GM18873 (cell line): ENCODE results near the gene FLVCR1.

ENCODE experiments used
- ATAC-seq: cut with Tn5 transposase; IDR thresholded peaks from one replicate; pipeline ENCODE4 v1.9.1; 2021; ENCODE audit warnings: mild to moderate bottlenecking, moderate library complexity, moderate number of reproducible peaks; ENCODE audit not compliant: unreplicated experiment, low FRiP score

FLVCR1 gene

DNA sequence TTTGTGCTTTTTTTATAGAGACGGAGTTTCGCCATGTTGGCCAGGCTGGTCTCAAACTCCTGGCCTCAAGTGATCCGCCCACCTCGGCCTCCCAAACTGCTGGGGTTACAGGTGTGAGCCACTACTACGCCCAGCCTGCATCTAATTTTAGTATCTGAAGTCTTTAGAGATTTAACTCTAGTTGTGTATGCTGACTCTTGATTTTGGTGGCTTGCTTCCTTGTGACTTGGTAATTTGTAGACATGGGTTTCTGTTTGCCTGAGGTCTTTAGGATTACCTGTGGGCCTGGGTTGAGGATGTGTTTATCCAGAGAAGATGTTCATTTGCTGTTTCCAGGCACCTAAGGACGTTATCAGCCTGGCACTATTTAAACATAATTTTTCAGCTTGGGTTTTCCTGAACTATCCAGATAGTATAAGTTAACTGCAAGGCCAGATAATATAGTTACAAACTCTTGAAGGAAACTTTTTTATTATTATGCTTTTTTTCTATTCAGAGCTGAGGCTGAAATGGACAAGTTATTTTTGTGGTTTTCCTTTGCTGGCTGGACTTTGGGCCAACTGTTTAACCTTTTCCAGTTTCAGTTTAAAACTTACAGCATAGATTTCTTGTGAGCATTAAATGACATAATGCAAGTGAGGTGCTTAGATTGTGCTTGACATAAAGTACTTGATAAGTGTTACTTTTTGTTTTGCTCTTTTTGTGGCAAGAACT is 84.8 kb downstream of the FLVCR1 start:
- ATAC-seq: no peak

DNA sequence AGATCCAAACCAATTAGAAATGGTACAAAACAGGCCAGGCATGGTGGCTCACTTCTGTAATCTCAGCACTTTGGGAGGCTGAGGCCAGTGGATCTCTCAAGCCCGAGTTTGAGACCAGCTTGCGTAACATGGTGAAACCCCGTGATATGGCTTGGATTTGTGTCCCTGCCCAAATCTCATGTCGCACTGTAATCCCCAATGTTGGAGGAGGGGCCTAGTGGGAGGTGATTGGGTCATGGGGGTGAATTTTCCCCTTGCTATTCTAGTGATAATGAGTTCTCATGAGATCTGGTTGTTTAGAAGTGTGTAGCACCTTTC is 85.3 kb downstream of the FLVCR1 start:
- no peak for ATAC-seq

DNA sequence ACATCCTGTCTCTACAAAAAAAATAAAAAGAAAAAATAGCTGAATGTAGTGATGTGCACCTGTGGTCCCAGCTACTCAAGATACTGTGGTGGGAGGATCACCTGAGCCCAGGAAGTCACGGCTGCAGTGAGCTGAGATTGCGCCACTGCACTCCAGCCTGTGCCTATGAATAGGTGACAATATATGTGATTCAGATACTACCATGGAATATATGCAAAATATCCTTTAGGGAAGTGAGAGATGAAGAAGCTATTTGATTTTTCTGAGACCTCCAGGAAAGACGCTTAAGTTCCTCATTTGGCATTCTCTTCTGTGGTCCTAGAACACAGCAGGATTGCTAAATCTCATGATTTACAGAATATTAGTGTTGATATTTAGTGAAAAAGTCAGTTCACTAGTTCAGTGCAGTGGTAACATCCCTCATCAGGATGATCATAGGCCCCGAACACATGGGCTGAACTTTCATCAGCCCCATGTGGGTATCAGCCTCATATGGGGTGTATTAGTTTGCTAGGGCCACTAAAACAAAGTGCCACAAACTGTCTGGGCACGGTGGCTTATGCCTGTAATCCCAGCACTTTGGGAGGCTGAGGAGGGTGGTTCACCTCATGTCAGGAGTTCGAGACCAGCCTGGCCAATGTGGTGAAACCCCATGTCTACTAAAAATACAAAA is 86.3 kb downstream of the FLVCR1 start:
- ATAC-seq: no peak

DNA sequence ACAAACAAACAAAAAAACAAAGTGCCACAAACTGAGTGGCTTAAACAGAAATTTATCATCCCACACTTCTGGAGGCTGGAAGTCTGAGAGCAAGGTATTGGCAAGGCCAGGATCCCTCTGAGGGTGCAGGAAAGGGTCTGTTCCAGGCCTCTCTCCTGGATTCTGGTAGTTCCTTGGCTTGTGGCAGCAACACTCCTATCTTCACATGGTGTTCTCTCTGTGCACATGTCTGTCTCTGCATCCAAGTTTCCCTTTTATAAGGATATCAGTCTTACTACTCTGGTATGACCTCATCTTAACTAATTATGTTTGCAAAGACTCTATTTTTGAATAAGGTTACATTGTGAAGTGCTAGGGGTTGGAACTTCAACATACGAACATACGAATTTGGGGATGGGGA is 87.0 kb downstream of the FLVCR1 start:
- no peak for ATAC-seq

DNA sequence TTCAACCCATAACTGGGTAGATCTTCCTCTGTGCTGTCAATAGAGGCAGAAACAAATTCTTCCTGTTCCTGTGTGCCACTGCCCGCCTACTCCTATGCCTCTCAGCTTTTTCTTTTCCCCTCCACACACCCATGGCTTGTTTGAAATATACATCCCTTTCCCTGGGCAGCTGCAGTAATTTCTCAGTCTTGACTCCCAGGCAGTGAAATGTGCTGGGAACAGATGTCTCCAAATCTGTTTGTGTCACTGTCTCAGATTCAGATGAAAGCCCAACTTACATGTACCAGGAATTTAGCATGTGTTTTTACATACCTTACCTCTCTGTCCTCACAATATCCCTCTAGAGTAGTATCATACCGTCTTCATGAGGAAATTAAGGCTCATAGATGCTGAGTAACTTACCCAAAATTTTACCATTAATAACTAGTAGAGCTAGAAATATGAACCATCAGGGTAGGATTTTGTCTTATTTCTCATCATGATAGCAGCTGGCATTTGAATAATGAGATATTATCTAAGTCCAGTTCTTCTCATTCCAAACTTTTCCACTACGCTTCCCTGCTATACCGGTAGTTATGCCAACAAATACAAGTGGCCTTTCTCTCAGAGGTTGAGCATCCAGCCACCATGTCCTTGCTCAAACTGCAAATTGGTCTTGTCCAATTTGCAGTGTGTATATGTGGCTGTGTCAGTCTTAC is 87.5 kb downstream of the FLVCR1 start:
- ATAC-seq: no peak

DNA sequence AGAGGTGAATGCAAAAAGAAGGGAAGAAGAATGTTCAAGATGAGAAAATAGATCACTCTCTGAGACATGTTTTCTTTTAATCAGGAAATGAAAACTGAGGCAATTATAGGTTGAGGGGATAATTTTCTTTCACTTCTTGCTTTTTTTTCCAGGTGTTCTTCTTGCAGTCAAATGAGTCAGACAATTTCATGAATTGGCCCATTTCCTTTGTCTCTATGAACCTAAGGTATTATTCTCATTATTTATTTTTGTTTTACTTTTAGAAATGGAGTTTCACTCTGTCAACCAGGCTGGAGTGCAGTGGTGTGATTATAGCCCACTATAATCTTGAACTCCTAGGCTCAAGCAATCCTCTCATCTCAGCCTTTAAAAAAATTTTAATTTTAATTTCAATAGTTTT is 88.8 kb downstream of the FLVCR1 start:
- no peak for ATAC-seq
